Measurements from ENCODE around the gene CYP1A2.

CYP1A2 gene

GRCh38 chr15:74802862-74803447, 54.3 kb downstream of the CYP1A2 start:
- no peak for DNase-seq (ENCODE audit: low spot score)
- no peak for TF ChIP-seq CTCF (IDR thresholded peaks at IDR 0.05; ENCODE audit: borderline replicate concordance, control extremely low read depth, extremely low read depth, insufficient read depth, missing control alignments)
- in situ Hi-C loops (cut with MboI; ENCODE audit: low sequenced_read_pairs, unreplicated experiment) = no loop called here

GRCh38 chr15:74804935-74805334, 56.3 kb downstream of the CYP1A2 start:
- in situ Hi-C loops (cut with MboI; ENCODE audit: low sequenced_read_pairs, unreplicated experiment) = no loop called here
- no peak for DNase-seq (ENCODE audit: low spot score)
- no peak for TF ChIP-seq CTCF (IDR thresholded peaks at IDR 0.05; ENCODE audit: borderline replicate concordance, control extremely low read depth, extremely low read depth, insufficient read depth, missing control alignments)

All from GM13976 (cell line).